ENCODE data around the gene ACSL1. TPM values are rescaled to one million over a fixed set of nuclear protein-coding genes. Genes with fewer than 3 reads are reported as not detected.

The ACSL1 gene
- total RNA-seq, 1 donor = 57.5 TPM

DNA sequence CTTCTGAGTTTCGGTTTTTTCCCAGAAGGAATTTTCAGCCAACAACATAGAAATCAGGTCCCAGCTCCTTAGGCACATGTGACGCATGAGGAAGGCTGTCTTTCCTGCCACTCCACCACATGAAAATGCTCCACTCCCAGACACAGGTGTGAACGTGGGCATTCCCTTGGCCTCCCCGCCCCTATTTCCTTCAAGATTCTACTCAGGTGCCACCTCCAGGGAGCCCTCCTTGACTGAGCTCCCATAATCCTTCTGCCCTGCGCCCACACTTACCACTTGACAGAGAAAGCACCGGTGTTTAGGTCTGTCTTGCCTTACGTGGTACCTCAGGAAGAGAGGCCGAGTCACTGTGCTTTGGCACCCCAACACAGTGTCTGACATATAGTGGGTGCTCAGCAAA, 47.4 kb downstream of the ACSL1 start:
- no peak overlapping the region for H3K4me2 ChIP-seq (ENCODE audit: insufficient read depth, low read length)
- TF ChIP-seq, protein P1, sequence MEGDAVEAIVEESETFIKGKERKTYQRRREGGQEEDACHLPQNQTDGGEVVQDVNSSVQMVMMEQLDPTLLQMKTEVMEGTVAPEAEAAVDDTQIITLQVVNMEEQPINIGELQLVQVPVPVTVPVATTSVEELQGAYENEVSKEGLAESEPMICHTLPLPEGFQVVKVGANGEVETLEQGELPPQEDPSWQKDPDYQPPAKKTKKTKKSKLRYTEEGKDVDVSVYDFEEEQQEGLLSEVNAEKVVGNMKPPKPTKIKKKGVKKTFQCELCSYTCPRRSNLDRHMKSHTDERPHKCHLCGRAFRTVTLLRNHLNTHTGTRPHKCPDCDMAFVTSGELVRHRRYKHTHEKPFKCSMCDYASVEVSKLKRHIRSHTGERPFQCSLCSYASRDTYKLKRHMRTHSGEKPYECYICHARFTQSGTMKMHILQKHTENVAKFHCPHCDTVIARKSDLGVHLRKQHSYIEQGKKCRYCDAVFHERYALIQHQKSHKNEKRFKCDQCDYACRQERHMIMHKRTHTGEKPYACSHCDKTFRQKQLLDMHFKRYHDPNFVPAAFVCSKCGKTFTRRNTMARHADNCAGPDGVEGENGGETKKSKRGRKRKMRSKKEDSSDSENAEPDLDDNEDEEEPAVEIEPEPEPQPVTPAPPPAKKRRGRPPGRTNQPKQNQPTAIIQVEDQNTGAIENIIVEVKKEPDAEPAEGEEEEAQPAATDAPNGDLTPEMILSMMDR (IDR thresholded peaks at IDR 0.05; ENCODE audit: extremely low read depth, low read depth, low read length) = no peak
- H3K9me3 ChIP-seq (ENCODE audit: low read depth, low read length) = no peaks in the 10 kb centered on the region
- peaks cover 7% of the 10 kb centered on the region for H3K36me3 ChIP-seq (ENCODE audit: insufficient read depth, low read length)
- no peak overlapping the region for H2AFZ ChIP-seq (ENCODE audit: low read length)
- no peak overlapping the region for H3K4me3 ChIP-seq (ENCODE audit: insufficient read depth, low read length)
- no peaks in the 10 kb centered on the region for H4K20me1 ChIP-seq (ENCODE audit: insufficient read depth, low read length)
- no peak for DNase-seq (ENCODE audit: insufficient read length, low spot score, missing footprints)
- no peaks in the 10 kb centered on the region for H3K79me2 ChIP-seq (ENCODE audit: insufficient read depth, low read length)
- no peaks in the 10 kb centered on the region for H3K27me3 ChIP-seq (ENCODE audit: insufficient read depth, low read length)
- no peaks in the 10 kb centered on the region for H3K4me1 ChIP-seq (ENCODE audit: insufficient read depth, low read length)
- H3K27ac ChIP-seq (ENCODE audit: low read depth, low read length) = no peak overlapping the region

DNA sequence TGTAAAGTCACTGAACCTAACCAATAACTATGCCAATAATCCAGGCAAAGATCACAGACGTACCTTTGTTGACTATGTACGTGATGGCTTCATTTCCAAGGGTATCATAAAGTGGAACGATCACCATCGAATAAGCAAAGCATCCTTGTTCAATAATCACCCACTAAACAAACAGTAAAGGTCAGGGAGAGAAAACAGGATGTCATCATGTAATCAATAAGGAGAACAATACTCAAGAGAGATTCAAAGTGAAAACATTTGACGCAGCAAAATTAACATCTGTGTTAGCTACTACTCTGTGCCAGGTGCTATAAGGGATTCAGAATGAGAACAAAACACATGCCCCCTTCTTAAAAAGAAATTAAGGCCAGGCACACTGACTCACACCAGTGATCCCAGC, 48.9 kb downstream of the ACSL1 start:
- Histone ChIP-seq H3K36me3 (ENCODE audit: insufficient read depth, low read length) (peaks cover 5% of the 10 kb centered on the region), H3K79me2 (ENCODE audit: insufficient read depth, low read length) (no peaks in the 10 kb centered on the region)

DNA sequence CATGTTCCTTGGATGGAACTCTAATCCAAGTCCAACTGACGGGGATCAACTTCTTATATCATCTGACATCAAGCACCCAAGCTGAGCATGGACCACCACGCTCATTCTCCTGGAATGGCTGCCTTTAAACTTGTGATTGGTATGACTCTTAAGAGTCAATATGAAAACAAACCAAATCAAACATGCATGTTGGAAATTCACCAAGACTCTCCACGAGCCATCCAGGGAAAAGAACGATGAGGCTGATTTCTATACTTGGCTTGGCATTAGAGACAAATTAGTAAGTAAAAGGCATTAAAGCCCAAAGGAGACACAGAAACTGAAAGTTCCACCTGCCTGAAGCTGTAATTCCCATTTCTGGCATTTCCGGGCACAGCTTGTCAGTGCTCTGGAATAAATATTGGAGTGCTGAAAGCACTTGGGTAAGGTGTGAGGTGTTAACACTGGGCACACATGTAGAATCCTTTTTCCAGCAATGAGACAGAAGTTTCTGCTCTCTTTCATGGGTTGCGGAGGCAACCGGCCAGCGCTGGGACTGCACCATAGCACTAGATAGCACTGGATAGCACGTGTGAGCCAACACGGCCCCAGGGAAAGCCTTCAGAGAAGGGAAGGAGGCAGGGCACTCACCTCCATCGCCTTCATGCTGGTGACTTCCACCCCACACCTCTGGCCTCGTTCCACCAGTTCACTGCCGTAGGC, 49.8 kb downstream of the ACSL1 start:
- no peaks in the 10 kb centered on the region for H3K27me3 ChIP-seq (ENCODE audit: insufficient read depth, low read length)
- no peak overlapping the region for H3K4me2 ChIP-seq (ENCODE audit: insufficient read depth, low read length)
- H3K36me3 ChIP-seq (ENCODE audit: insufficient read depth, low read length) = peaks cover 5% of the 10 kb centered on the region
- H3K79me2 ChIP-seq (ENCODE audit: insufficient read depth, low read length) = no peaks in the 10 kb centered on the region
- DNase-seq (ENCODE audit: insufficient read length, low spot score, missing footprints) = no peak
- no peaks in the 10 kb centered on the region for H3K9me3 ChIP-seq (ENCODE audit: low read depth, low read length)
- H2AFZ ChIP-seq (ENCODE audit: low read length) = no peak overlapping the region
- TF ChIP-seq, protein P1 (IDR thresholded peaks at IDR 0.05; ENCODE audit: extremely low read depth, low read depth, low read length) = no peak
- no peaks in the 10 kb centered on the region for H3K4me1 ChIP-seq (ENCODE audit: insufficient read depth, low read length)
- H4K20me1 ChIP-seq (ENCODE audit: insufficient read depth, low read length) = no peaks in the 10 kb centered on the region
- no peak overlapping the region for H3K27ac ChIP-seq (ENCODE audit: low read depth, low read length)
- H3K4me3 ChIP-seq (ENCODE audit: insufficient read depth, low read length) = no peak overlapping the region

More for the DNA sequence above, 48.9 kb downstream of the ACSL1 start:
- Histone ChIP-seq H2AFZ (ENCODE audit: low read length) (no peak overlapping the region), H4K20me1 (ENCODE audit: insufficient read depth, low read length) (no peaks in the 10 kb centered on the region), H3K4me2 (ENCODE audit: insufficient read depth, low read length) (no peak overlapping the region), H3K4me3 (ENCODE audit: insufficient read depth, low read length) (no peak overlapping the region), H3K27me3 (ENCODE audit: insufficient read depth, low read length) (no peaks in the 10 kb centered on the region), H3K4me1 (ENCODE audit: insufficient read depth, low read length) (no peaks in the 10 kb centered on the region), H3K9me3 (ENCODE audit: low read depth, low read length) (no peaks in the 10 kb centered on the region), H3K27ac (ENCODE audit: low read depth, low read length) (no peak overlapping the region)
- TF ChIP-seq, protein P1 (IDR thresholded peaks at IDR 0.05; ENCODE audit: extremely low read depth, low read depth, low read length) = no peak
- no peak for DNase-seq (ENCODE audit: insufficient read length, low spot score, missing footprints)

DNA sequence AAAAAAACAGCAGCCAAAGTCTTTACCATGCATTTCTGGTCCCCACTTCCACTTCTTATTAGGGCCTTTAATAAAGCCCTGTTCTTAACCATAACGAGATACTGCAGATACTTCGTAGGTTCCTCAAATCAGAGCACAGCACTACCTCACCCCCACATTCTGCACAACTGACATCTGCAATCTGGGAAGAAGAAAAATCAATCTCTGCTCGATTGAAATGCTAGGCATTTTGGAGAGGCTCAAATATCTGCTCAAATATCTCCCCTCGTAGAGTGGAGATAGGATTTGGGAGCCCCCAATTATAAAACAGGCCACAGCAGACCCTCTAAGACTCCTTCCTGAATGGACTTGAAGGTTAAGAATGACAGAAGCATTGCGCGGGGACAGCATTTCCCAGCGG, 51.6 kb downstream of the ACSL1 start:
- TF ChIP-seq, protein P1 (IDR thresholded peaks at IDR 0.05; ENCODE audit: extremely low read depth, low read depth, low read length) = no peak
- DNase-seq (ENCODE audit: insufficient read length, low spot score, missing footprints) = peak; percentile 73
- Histone ChIP-seq H3K4me3 (ENCODE audit: insufficient read depth, low read length) (no peak overlapping the region), H2AFZ (ENCODE audit: low read length) (no peak overlapping the region), H3K36me3 (ENCODE audit: insufficient read depth, low read length) (peaks cover 5% of the 10 kb centered on the region), H3K9me3 (ENCODE audit: low read depth, low read length) (no peaks in the 10 kb centered on the region), H4K20me1 (ENCODE audit: insufficient read depth, low read length) (no peaks in the 10 kb centered on the region), H3K4me2 (ENCODE audit: insufficient read depth, low read length) (no peak overlapping the region), H3K27ac (ENCODE audit: low read depth, low read length) (no peak overlapping the region), H3K79me2 (ENCODE audit: insufficient read depth, low read length) (no peaks in the 10 kb centered on the region), H3K4me1 (ENCODE audit: insufficient read depth, low read length) (no peaks in the 10 kb centered on the region), H3K27me3 (ENCODE audit: insufficient read depth, low read length) (no peaks in the 10 kb centered on the region)
